Hypothalamus (tissue), 51 donors: ENCODE results near the gene PGAM5.
"Not testable (repeated sequence)": the region's sequence is repeated elsewhere in the genome, so short reads cannot be mapped to it uniquely, and the experiment has no call there.

Experiments
- DNase-seq, 51 donors: peaks; one replicate each; lab custom pipeline; 2025; lab: John Stamatoyannopoulos, UW

Gene PGAM5

DNA sequence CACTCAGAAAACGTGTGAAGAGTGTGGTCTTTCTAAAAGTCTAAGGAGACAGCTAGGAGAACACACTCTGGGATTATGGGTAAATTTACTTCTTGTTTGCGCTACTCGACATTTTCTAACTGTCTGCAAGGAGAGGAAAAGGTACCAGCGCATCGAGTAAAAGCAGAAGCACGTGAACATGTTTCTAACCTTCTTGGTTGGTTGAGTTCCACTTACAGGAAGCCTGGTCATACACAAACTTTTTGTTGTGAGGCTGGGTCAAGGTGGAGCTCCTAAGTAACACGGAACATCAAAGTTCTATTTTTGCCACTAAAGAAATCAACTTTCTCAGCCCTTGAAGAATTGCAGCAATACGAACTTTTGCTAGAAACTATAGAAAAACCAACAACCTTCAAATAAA lies 31.0 kb downstream of the PGAM5 start:
- no peak for DNase-seq

DNA sequence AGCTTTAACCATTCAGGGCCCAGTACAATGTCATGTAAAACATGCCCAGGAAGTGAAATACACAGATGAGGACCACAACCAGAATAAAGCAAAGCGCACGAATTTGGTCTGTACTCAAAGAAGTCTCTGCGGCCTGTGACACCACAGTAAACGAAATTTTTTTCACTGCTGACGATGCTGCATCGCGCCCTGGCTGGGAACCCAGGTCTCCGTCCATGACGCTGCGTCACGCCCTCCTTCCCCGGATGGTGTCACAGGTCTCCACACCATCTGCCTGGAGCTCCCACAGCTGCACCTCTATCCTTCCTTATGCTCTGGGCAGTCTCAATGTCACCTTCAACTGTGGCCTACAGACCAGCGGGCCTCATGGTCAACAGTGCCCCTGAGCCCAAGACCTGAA lies 33.2 kb downstream of the PGAM5 start:
- DNase-seq: no peak

DNA sequence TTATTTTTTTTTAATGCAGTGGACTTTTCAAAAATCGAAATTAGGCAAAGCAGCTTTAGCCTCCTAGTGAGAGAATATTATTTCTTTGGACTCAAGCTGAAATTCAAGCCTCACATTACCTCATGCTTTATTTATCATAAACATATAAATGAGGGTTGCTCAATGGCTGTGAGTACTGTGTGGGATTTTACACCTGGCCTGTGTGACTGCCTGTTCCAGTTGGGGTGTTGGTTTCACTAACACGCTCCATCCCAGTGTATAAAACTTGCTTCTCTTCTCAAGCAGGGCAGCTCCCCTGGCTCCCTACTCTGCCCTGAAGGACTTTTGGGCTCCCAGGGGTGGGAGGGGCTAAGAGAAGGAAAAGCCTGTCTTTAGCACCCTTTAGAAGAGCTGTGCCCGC lies 36.0 kb downstream of the PGAM5 start:
- DNase-seq: no peak

- DNase-seq: no peak
Measured at GRCh38 chr12:132747395-132747794, 36.8 kb downstream of the PGAM5 start.

- no peak for DNase-seq
Measured at GRCh38 chr12:132747896-132748295, 37.3 kb downstream of the PGAM5 start.

DNA sequence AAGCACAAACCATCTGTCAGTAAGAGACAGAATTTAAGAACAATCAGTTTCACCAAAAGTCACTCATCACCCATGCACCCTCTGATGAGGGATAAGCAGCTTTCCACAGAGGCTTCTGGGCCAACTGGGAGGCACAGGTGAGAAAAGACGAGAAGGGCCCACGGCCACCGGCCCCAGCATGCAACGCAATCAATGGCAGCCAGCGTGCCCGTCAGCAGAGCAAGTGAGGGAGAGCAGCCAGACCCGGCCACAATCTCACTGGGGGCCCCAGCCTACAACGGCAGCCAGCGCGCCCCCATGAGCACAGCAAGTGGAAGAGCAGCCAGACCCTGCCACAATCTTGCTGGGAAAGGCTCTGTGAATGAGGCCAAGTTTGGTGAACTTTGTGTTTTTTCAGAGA lies 37.7 kb downstream of the PGAM5 start:
- no peak for DNase-seq

DNA sequence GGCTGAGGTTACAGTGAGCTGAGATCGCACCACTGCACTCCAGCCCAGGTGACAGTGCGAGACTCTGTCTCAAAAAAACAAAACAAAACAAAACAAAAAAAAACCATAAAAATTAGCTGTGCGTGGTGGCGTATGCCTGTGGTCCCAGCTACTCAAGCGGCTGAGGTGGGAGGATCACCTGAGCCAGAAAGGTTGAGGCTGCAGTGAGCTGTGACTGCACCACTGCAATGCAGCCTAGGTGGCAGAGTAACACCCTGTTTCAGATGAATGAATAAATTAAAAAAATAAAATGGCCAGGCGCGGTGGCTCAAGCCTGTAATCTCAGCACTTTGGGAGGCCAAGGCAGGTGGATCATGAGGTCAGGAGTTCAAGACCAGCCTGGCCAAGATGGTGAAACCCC lies 43.0 kb downstream of the PGAM5 start:
- DNase-seq: not testable (repeated sequence)

DNA sequence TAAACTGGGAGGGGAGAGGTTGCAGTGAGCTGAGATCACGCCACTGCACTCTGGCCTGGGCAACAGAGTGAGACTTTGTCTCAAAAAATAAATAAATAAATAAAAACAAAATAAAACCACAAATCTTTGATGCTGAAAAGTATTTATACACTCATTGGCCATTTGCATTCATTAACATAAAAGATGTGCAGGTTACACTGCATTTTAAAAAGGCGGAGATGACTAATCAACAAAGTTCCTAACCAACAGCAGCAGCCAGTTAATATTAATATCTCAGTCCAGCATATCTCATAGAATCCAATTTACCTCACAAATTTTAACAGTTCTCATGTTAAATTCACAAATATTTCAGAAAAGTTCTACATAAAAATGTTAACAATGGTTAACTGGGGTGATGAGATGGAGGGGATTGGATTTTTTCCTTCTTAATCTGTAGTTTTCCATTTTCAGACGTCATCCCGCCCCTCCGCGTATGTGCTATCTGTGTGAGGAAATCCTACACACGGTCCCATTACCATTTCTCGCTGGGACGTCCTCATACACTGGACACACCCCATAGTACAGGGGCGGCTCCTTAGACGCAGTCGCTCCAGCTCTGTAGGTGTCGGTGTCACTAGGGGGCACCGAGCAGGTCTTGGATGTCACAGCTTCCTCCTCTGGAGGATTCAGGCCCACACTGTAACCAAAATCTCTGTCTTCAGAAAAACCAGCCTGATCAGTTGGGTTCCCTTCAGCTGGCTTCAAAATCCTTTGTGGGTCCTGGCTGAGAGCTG lies 43.7 kb downstream of the PGAM5 start:
- no peak for DNase-seq

DNA sequence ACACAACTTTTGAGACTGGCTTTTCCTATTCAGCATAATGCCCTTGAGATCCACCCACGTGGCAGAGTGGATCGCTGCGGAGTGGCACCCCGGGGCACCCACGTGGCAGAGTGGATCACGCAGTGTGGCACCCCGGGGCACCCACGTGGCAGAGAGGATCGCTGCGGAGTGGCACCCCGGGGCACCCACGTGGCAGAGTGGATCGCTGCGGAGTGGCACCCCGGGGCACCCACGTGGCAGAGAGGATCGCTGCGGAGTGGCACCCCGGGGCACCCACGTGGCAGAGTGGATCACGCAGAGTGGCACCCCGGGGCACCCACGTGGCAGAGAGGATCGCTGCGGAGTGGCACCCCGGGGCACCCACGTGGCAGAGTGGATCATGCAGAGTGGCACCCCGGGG lies 48.2 kb downstream of the PGAM5 start:
- DNase-seq: not testable (repeated sequence)

- DNase-seq: no peak
Measured at GRCh38 chr12:132759359-132759758, 48.7 kb downstream of the PGAM5 start.

- peak in 13 of 51 donors; percentile 2 to 82 (median 55) for DNase-seq
Measured at GRCh38 chr12:132761032-132761920, 50.6 kb downstream of the PGAM5 start, which contains the start of gene ANKLE2. ANKLE2 (minus strand) TSS chr12:132761832; CDS start chr12:132761798, 34 bp downstream.

- peak in 49 of 51 donors; percentile 17 to 87 (median 65) for DNase-seq
Measured at GRCh38 chr12:132761921-132762583, 51.4 kb downstream of the PGAM5 start.

GRCh38 chr12:132764231-132764630 lies 53.6 kb downstream of the PGAM5 start:
- DNase-seq: no peak

DNA sequence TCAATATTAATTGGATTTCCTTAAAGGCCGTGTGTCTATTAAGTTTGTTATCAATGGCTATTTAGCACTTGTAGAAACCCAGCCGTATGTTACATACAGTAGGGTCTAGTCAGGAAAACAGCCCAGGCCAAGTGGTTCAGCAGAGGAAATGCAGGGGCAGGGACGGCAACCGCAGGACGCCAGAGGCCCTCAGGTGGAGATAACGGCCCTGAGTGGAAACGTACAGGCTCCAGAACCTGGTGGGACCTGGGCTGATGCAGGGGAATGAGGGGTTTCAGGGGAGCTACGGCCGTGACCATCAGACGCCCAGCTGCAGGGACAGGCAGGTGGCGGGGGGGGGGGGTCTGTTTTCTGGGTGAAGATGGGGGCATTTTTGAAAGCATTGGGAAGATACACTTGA lies 54.7 kb downstream of the PGAM5 start:
- no peak for DNase-seq

- peak in 5 of 51 donors; percentile 10 to 26 (median 11) for DNase-seq
Measured at GRCh38 chr12:132766380-132767085, 55.9 kb downstream of the PGAM5 start.

DNA sequence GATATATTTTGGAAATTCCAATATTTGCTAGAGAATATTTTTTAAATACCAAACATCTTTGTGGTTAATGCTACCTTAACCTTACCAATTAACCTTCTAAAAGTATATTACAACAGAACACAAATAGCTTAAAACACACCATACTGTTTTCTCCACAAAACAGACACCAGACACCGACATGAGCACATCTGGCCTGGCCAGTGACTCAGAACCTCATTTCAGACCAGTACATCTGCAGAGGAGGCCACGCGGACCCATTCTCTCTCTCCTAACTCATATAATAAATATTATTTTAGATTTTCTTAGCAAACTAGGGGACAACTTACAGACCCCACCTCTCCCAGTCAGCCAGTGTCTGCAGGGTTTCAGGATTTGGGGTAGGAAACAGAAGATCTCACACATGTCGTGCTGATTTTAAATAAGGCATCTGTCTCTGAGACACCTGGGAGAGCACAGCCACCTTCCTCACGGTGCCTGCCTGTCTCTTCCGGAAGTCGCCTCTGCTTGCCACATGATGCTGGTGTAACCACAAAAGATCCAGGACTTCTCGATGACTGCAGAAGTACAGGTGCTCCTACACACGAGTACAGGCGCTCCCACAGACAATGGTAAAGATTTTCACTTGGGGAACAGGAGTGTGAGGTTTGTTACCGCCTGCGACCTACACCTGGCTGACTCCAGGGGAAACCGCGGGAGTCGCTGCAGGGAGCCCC lies 60.6 kb downstream of the PGAM5 start:
- DNase-seq: no peak
